ENCODE measurements around the gene ARRDC3. TPM values are rescaled to one million over a fixed set of nuclear protein-coding genes. Genes with fewer than 3 reads are reported as not detected.

The ARRDC3 gene
- total RNA-seq, 1 donor from 2014 or later = 90.5 TPM

- no peaks in the 10 kb centered on the region for H3K27me3 ChIP-seq (ENCODE audit: low read depth)
- DNase-seq (no peak), ATAC-seq (peak; percentile 94)
- no peak for TF ChIP-seq CTCF (IDR thresholded peaks at IDR 0.05)
- intact Hi-C loops (cut with DNase I) = loop anchor here (10.0 kb wide), 1 partner anchor 269 kb away; no protein-coding TSS in a partner anchor
- peaks cover 94% of the 10 kb centered on the region for H3K4me1 ChIP-seq
- H3K9me3 ChIP-seq = no peaks in the 10 kb centered on the region
- peaks cover 99% of the 10 kb centered on the region for H3K36me3 ChIP-seq
- H3K27ac ChIP-seq = peak overlapping the region; percentile 37
- no peak overlapping the region for H3K4me3 ChIP-seq
These were observed 9.5 kb downstream of the ARRDC3 start for GRCh38 chr5:91373600-91373999.

GRCh38 chr5:91373006-91373405 lies 10.1 kb downstream of the ARRDC3 start:
- TF ChIP-seq CTCF (IDR thresholded peaks at IDR 0.05) = no peak
- Histone ChIP-seq H3K36me3 (peaks cover 100% of the 10 kb centered on the region), H3K27ac (peak overlapping the region; percentile 37), H3K9me3 (no peaks in the 10 kb centered on the region), H3K4me1 (peaks cover 88% of the 10 kb centered on the region), H3K4me3 (no peak overlapping the region), H3K27me3 (ENCODE audit: low read depth) (no peaks in the 10 kb centered on the region)
- DNase-seq = no peak
- intact Hi-C loops (cut with DNase I) = loop anchor here (10.0 kb wide), 1 partner anchor 268 kb away; no protein-coding TSS in a partner anchor
- no peak for ATAC-seq

- Histone ChIP-seq H3K4me1 (peaks cover 55% of the 10 kb centered on the region), H3K27me3 (ENCODE audit: low read depth) (no peaks in the 10 kb centered on the region), H3K9me3 (no peaks in the 10 kb centered on the region), H3K4me3 (no peak overlapping the region), H3K36me3 (peaks cover 80% of the 10 kb centered on the region), H3K27ac (no peak overlapping the region)
- ATAC-seq = no peak
- intact Hi-C loops (cut with DNase I) = no loop called here
- no peak for DNase-seq
- TF ChIP-seq CTCF (IDR thresholded peaks at IDR 0.05) = no peak
These were observed 13.6 kb downstream of the ARRDC3 start for GRCh38 chr5:91369480-91369879.

GRCh38 chr5:91367908-91368648 lies 15.0 kb downstream of the ARRDC3 start:
- intact Hi-C loops (cut with DNase I) = no loop called here
- Histone ChIP-seq H3K36me3 (peaks cover 66% of the 10 kb centered on the region), H3K27ac (no peak overlapping the region), H3K4me3 (no peak overlapping the region), H3K4me1 (peaks cover 41% of the 10 kb centered on the region), H3K9me3 (no peaks in the 10 kb centered on the region), H3K27me3 (ENCODE audit: low read depth) (no peaks in the 10 kb centered on the region)
- no peak for ATAC-seq
- DNase-seq = no peak
- TF ChIP-seq CTCF (IDR thresholded peaks at IDR 0.05) = no peak

GRCh38 chr5:91367344-91367743 lies 15.8 kb downstream of the ARRDC3 start:
- Histone ChIP-seq H3K4me1 (peaks cover 33% of the 10 kb centered on the region), H3K27me3 (ENCODE audit: low read depth) (no peaks in the 10 kb centered on the region), H3K36me3 (peaks cover 59% of the 10 kb centered on the region), H3K27ac (peak overlapping the region; percentile 39), H3K4me3 (no peak overlapping the region), H3K9me3 (no peaks in the 10 kb centered on the region)
- peak in 1 of 2 donors; percentile 7 for ATAC-seq
- TF ChIP-seq CTCF (IDR thresholded peaks at IDR 0.05) = no peak
- intact Hi-C loops (cut with DNase I) = no loop called here
- DNase-seq = no peak
